Stomach smooth muscle (tissue), 2 donors: ENCODE data around the gene FTH1.
"Not testable (repeated sequence)": the region's sequence is repeated elsewhere in the genome, so short reads cannot be mapped to it uniquely, and the experiment has no call there.

Source experiments
- H3K27ac ChIP-seq: one replicate; pipeline ENCODE4 v1.7.0; 2013; ENCODE audit warnings: mild to moderate bottlenecking, low read length, inconsistent platforms
- H3K27me3 ChIP-seq, 2 donors: one replicate each; pipeline ENCODE4 v1.7.0; 2013; ENCODE audit warnings: low read length in 2 of 2; ENCODE audit not compliant: insufficient read depth in 2 of 2, control insufficient read depth in 1 of 2
- H3K36me3 ChIP-seq, 2 donors: one replicate each; pipeline ENCODE4 v1.7.0; 2013; ENCODE audit warnings: low read length in 2 of 2; ENCODE audit not compliant: control insufficient read depth in 2 of 2, insufficient read depth in 2 of 2
- H3K4me1 ChIP-seq: one replicate; pipeline ENCODE4 v1.7.0; 2013; ENCODE audit warnings: low read length; ENCODE audit not compliant: control insufficient read depth, insufficient read depth
- H3K4me3 ChIP-seq, 2 donors: one replicate each; pipeline ENCODE4 v1.7.0; 2013; ENCODE audit warnings: low read length in 2 of 2
- H3K9ac ChIP-seq, 2 donors: one replicate each; pipeline ENCODE4 v1.7.0; 2013; ENCODE audit warnings: low read length in 2 of 2, mild to moderate bottlenecking in 1 of 2
- H3K9me3 ChIP-seq, 2 donors: one replicate each; pipeline ENCODE4 v1.7.0; 2013; ENCODE audit warnings: low read length in 2 of 2; ENCODE audit not compliant: control insufficient read depth in 2 of 2
- donor health status: healthy.
- donor health status: Pancreatic carcinoma.

Gene FTH1

DNA sequence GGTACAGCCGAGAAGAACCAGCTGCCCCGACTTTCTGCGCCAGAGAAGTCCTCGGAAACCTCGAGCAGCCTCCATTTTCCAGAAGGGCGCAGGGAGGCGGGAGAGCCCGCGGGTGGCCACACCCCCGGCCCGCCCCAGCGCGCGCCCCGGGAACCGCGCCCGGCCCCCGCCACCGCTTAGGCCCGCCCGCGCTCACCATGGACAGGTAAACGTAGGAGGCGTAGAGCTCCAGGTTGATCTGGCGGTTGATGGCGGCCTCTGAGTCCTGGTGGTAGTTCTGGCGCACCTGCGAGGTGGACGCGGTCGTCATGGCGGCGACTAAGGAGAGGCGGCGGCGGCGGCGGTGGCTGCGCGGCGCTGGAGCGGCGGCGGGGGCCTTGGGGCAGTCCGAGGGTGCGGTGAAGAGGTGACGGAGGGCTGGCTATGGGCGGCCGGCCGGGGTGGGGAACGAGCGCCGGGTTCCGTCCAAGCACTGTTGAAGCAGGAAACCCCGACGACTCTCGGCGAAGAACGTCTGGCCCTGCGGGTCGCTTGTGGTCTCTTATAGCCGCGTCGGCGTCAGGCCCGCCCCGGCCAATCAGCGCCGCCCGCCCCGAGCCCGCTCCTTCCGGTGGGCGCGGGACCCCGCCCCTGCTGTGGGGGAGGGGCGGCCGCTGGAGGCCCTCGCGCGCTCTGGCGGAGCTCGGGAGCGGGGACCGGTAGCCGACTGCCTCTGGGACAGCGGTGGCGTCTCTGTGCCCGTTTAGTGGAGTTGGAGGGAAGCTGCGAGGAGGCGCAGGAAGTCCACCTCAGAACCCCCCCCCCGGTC lies at the start of gene FTH1:
Gene FTH1 (minus strand): TSS at position 519 of the 808 bp plus-strand sequence. CDS start 209 bp downstream, at position 310.
- Histone ChIP-seq H3K9me3 (no peaks in the 10 kb centered on the region), H3K27me3 (no peaks in the 10 kb centered on the region), H3K36me3 (peaks cover 26 to 27% of the 10 kb centered on the region in 2 donors), H3K27ac (peak within 1 kb of the TSS; percentile 93), H3K4me1 (peaks cover 52% of the 10 kb centered on the region), H3K9ac (peak within 1 kb of the TSS; percentile 86 to 95), H3K4me3 (peak within 1 kb of the TSS; percentile 99)

DNA sequence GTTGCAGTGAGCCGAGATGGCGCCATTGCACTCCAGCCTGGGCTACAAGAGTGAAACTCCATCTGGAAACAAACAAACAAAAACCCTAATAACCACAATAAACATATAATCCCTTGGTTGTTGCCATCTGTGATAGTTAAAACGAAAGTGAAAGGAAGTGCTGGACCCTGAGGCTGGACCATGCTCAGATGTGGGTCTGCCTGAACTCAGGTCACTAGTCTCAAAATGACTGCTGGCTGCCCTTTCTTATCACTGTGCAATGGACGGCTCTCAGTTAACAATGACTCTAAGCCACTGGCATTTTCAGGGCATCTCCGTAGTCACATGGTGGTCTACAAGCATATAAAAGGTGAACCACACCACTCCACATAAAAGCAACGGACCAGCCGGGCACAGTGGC lies 48.2 kb upstream of the FTH1 start:
- Histone ChIP-seq H3K9ac (no peak overlapping the region), H3K4me1 (no peaks in the 10 kb centered on the region), H3K9me3 (peaks cover 0 to 4% of the 10 kb centered on the region in 2 donors), H3K36me3 (no peaks in the 10 kb centered on the region), H3K4me3 (no peak overlapping the region), H3K27me3 (no peaks in the 10 kb centered on the region), H3K27ac (no peak overlapping the region)

DNA sequence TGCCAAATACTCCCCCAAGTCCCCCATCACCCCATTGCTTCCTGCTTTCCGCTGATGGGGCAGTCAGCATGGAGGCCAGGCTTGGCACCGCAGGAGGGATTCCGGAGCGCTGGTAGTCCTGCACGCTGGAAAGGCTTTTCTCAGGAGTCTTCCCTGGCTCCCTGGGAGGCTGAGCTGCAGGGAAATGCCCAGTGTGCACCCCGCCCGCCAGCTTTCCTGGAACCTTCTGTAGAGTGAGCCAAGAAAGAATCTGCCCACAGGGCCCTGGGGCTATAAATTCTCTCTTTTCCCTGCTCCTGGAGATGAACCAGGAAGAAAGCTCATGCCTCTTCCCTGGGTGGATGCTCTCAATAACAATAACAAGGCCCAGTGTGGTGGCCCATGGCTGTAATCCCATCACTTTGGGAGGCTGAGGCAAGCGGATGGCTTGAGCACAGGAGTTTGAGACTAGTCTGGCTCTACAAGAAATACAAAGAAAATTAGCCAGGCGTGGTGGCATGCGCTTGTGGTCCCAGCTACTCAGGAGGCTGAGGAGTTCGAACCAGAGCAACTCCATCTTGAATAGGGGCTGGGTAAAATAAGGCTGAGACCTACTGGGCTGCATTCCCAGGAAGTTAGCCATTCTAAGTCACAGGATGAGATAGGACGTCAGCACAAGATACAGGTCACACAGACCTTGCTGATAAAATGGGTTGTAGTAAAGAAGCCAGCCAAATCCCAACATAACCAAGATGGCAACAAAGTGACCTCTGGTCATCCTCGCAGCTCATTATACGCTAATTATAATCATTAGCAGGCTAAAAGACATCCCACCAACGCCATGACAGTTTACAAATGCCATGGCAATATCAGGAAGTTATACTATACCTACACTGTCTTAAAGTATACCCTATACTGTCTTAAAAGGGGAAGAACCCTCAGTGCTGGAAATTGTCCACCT lies 46.4 kb upstream of the FTH1 start:
- Histone ChIP-seq H3K27ac (no peak overlapping the region), H3K9ac (no peak overlapping the region), H3K27me3 (no peaks in the 10 kb centered on the region), H3K36me3 (no peaks in the 10 kb centered on the region), H3K4me1 (no peaks in the 10 kb centered on the region), H3K4me3 (no peak overlapping the region), H3K9me3 (no peaks in the 10 kb centered on the region)

DNA sequence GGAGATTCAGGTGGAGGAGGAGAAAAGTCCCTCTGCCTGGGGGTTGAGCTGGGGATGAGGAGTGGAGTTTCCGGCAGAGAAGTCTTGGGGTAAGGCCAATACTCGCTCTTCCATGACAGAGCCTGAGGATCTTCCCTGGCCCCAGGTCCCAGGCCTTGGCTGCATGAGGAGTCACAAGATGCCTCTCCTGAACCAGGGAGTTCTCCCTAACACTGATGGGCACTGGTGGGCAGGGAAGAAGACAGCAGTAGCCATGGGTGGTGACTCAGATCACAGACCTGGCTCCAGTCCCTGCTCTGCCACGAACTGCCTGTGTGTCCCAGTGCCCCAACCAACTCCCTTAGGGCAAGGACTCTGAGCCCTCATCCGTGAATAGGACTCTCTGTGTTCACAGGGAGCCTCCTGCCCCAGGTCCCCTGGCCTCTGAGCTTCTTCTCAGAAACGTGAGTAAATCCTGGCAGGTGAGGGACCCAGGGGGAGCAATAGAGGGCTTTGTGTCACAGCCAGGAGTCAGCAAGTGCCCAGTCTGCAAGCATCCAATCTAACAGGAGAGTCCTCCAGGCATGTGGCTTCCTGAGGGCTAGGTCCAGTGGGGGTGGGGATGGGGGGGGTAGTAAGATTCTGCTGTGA lies 45.5 kb upstream of the FTH1 start:
- Histone ChIP-seq H3K36me3 (no peaks in the 10 kb centered on the region), H3K4me3 (no peak overlapping the region), H3K9ac (no peak overlapping the region), H3K27ac (no peak overlapping the region), H3K4me1 (no peaks in the 10 kb centered on the region), H3K9me3 (no peaks in the 10 kb centered on the region), H3K27me3 (no peaks in the 10 kb centered on the region)

DNA sequence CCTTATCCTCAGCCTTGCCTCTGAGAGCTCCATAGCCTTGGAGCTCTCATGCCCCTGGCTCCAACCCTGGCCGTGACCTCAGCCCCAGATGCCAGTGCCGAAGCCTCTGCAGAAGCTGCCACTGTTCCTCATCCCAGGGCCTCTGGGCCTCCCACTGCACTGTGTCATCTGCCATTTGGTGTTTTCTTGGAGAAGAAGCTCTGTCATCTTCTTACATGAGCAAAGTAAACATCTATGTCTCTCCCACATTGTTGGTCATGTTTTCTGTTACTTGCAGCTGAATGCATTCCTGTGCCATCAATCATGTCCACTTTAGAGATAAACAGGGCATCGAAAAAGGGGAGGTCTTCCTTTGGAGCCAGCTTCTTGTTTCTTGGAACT lies 45.0 kb upstream of the FTH1 start:
- no peaks in the 10 kb centered on the region for H3K36me3 ChIP-seq
- no peaks in the 10 kb centered on the region for H3K27me3 ChIP-seq
- no peaks in the 10 kb centered on the region for H3K4me1 ChIP-seq
- H3K27ac ChIP-seq = no peak overlapping the region
- no peak overlapping the region for H3K4me3 ChIP-seq
- no peak overlapping the region for H3K9ac ChIP-seq
- no peaks in the 10 kb centered on the region for H3K9me3 ChIP-seq

DNA sequence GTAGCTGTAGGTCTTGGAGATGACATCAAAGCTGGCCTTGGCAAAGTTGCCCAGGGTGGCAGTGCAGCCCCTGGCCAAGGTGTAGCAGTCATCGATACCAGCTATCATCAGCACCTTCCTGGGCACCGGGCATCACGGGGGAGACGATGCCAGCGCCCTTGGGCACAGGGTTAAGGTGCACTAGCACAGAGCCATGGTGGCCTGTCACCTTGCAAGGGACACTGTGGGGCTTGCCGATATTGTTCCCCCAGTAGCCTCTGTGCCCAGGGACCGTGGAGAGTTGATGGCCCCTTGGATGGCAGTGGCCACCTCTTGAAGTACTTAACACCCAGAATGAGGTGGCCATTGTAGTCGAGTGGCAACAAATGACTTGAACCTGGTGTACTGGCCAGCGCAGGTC lies 44.4 kb upstream of the FTH1 start:
- H3K27ac ChIP-seq = no peak overlapping the region
- H3K27me3 ChIP-seq = no peaks in the 10 kb centered on the region
- H3K36me3 ChIP-seq = no peaks in the 10 kb centered on the region
- H3K9me3 ChIP-seq = no peaks in the 10 kb centered on the region
- H3K4me1 ChIP-seq = no peaks in the 10 kb centered on the region
- no peak overlapping the region for H3K9ac ChIP-seq
- H3K4me3 ChIP-seq = no peak overlapping the region

DNA sequence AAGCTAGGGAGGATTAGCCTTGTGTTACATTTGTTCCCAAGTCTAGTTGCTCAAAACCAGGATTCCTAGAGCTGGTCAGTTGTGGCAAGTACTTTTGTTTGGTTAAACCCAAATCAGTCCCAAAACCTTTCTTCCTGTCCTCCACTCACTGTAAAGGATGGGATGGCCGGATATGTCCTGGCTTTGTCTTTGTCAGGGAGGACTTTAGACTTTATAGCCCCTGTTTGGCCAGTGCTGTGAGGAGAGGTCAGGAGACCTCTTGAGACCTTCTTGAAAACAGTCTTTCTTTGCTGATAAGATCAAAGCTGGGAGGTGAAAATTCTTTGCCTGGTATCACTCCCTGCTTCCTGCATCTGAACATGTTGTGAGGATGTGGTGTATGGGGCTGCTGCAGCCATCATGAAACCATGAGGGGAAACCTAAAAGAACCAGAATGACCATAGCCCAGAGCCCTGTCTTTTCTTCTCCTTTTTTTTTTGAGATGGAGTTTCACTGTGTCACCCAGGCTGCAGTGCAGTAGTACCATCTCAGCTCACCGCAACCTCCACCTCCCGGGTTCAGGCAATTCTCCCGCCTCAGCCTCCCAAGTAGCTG lies 43.6 kb upstream of the FTH1 start:
- H3K4me3 ChIP-seq = no peak overlapping the region
- no peaks in the 10 kb centered on the region for H3K27me3 ChIP-seq
- no peaks in the 10 kb centered on the region for H3K36me3 ChIP-seq
- no peaks in the 10 kb centered on the region for H3K4me1 ChIP-seq
- no peaks in the 10 kb centered on the region for H3K9me3 ChIP-seq
- H3K9ac ChIP-seq = no peak overlapping the region
- no peak overlapping the region for H3K27ac ChIP-seq

DNA sequence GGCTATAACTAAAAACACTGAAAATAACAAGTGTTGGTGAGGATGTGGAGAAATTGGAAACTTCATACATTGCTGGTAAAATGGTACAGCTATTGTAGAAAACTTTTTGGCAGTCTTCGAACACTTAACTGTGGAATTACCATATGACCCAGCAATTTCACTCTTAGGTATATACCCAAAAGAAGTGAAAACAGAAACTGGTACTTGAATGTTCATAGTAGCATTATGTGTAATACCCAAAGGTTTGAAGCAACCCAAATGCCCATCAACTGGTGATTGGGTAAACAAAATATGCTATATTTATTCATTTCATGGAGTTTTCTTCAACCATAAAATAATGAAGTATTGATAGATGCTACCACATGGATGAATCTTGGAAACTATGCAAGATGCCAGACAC lies 40.8 kb upstream of the FTH1 start:
- Histone ChIP-seq H3K9ac (no peak overlapping the region), H3K27ac (no peak overlapping the region), H3K4me1 (no peaks in the 10 kb centered on the region), H3K9me3 (no peaks in the 10 kb centered on the region), H3K36me3 (no peaks in the 10 kb centered on the region), H3K27me3 (no peaks in the 10 kb centered on the region), H3K4me3 (no peak overlapping the region)

DNA sequence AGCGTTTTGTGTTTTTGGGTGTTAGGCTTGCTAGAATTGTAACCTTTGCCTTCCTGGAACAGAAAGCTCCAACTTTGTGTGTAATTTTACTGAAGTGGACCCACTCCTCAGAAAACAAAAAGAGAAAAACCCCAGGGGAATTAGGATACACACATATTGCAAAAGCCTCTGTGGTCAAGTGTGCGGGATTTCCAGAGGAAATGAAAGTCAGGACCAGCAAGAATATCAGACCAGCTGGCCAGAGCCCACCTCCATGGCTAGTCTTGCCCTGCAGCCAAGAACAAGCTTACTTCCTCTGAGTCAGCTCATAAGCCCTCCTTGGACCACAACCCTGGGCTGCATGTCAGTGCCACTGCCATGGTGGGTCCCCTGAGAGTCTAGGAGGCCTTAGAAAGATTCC lies 37.0 kb upstream of the FTH1 start:
- Histone ChIP-seq H3K9me3 (no peaks in the 10 kb centered on the region), H3K9ac (no peak overlapping the region), H3K36me3 (no peaks in the 10 kb centered on the region), H3K27ac (no peak overlapping the region), H3K4me3 (no peak overlapping the region), H3K27me3 (no peaks in the 10 kb centered on the region), H3K4me1 (no peaks in the 10 kb centered on the region)

DNA sequence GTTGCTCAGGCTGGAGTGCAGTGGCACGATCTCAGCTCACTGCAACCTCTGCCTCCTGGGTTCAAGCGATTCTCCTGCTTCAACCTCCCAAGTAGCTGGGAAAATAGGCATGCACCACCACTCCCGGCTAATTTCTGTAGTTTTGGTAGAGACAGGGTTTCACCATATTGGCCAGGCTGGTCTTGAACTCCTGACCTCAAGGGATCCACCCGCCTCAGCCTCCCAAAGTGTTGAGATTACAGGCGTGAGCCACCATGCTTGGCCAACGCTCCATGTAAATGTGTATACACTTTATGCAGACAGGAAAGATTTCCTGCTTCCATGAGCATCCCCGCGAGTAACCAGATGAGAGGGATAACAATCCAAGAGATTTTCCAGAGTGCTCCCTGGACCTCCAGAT lies 34.8 kb upstream of the FTH1 start:
- not testable (repeated sequence) for H3K27ac ChIP-seq, H3K9me3 ChIP-seq, H3K36me3 ChIP-seq, H3K4me1 ChIP-seq, H3K9ac ChIP-seq, H3K27me3 ChIP-seq, H3K4me3 ChIP-seq
